HepG2 (cell line): ENCODE measurements around the gene GNB4. TPM values are rescaled to one million over a fixed set of nuclear protein-coding genes. Genes with fewer than 3 reads are reported as not detected.

Experiments
- HMGA1 ChIP-seq: sonication (generic); formaldehyde crosslinking; conservative IDR thresholded peaks from 2 replicates; pipeline ENCODE4 v1.4.0; 2020; ENCODE audit warnings: missing genetic modification reagents
- PAXIP1 ChIP-seq: sonication (generic); formaldehyde crosslinking; conservative IDR thresholded peaks from 2 replicates; pipeline ENCODE4 v1.4.0; 2020; ENCODE audit warnings: mild to moderate bottlenecking, missing genetic modification reagents, moderate library complexity
- POGK ChIP-seq: sonication (generic); formaldehyde crosslinking; conservative IDR thresholded peaks from 2 replicates; pipeline ENCODE4 v1.8.0; 2022; ENCODE audit warnings: mild to moderate bottlenecking, moderate library complexity, missing genetic modification reagents
- TGIF2 ChIP-seq: IDR thresholded peaks from 2 replicates; pipeline ENCODE4 v1.6.1; 2016; ENCODE audit warnings: control low read depth, missing compliant biosample characterization
- TRIM22 ChIP-seq: fragments of 450-650 bp; IDR thresholded peaks from 2 replicates; pipeline ENCODE4 v1.6.1; 2017
- ZBTB38 ChIP-seq: sonication (generic); formaldehyde crosslinking; IDR thresholded peaks from 2 replicates; pipeline ENCODE4 v1.5.1; 2020; ENCODE audit warnings: mild to moderate bottlenecking, missing genetic modification reagents
- ZSCAN22 ChIP-seq: sonication (generic); formaldehyde crosslinking; IDR thresholded peaks from 2 replicates; pipeline ENCODE4 v1.4.0; 2020; ENCODE audit warnings: mild to moderate bottlenecking, missing genetic modification reagents
- polyA plus RNA-seq, 8 experiments: library from polyadenylated mRNA; depleted of rRNA in 3 of 8; stranded (reverse) in 7 of 8; unstranded in 1 of 8; fragments of >200 nt; fragmentation: Illumina TruSeq in 4 of 8; extraction: Trizol in 4 of 8; gene quantifications; 2 replicates each; pipeline versions ENCODE4 v1.2.1 to v1.2.3, GENCODE V29; 2011 to 2016; ENCODE audit warnings: low read depth in 4 of 8, missing spikeins in 1 of 8, mixed read lengths in 1 of 8; ENCODE audit not compliant: insufficient read depth in 1 of 8
- total RNA-seq, 5 experiments: library from RNA; depleted of rRNA; stranded (reverse); fragments of >200 nt; fragmentation: Illumina TruSeq; extraction: Trizol; gene quantifications; 2 replicates each; pipeline ENCODE4 v1.2.3, GENCODE V29; 2016; ENCODE audit warnings: low read depth in 1 of 5

Gene GNB4
- total and polyA plus RNA-seq, 2 of the 13 experiments (the other 11 are each of a cell fraction or from before 2014, with no cell fraction given), result 0.07 to 0.13 TPM

GRCh38 chr3:179402963-179403362 is 48.3 kb downstream of the GNB4 start (continued):
- TF ChIP-seq PAXIP1 (CRISPR knock-in tag) (no peak), HMGA1 (CRISPR knock-in tag) (no peak), ZBTB38 (CRISPR knock-in tag) (no peak), TGIF2 (no peak), POGK (CRISPR knock-in tag) (no peak), ZSCAN22 (CRISPR knock-in tag) (no peak), TRIM22 (no peak)
